GM23248 (cell line): ENCODE measurements around the gene PRKCSH.
"Not testable (repeated sequence)": the region's sequence is repeated elsewhere in the genome, so short reads cannot be mapped to it uniquely, and the experiment has no call there.

Experiments
- EZH2 ChIP-seq: fragments of 200-600 bp; sonication (generic); IDR thresholded peaks from 2 replicates; pipeline ENCODE4 v1.6.1; 2018; ENCODE audit warnings: antibody characterized with exemption, mild to moderate bottlenecking; ENCODE audit not compliant: insufficient read depth, poor library complexity, severe bottlenecking
- EZH2phosphoT487 ChIP-seq: fragments of 200-600 bp; sonication (generic); IDR thresholded peaks from 2 replicates; pipeline ENCODE4 v1.6.1; 2018; ENCODE audit warnings: antibody characterized with exemption, moderate library complexity, mild to moderate bottlenecking, low read depth; ENCODE audit not compliant: insufficient read depth

DNA sequence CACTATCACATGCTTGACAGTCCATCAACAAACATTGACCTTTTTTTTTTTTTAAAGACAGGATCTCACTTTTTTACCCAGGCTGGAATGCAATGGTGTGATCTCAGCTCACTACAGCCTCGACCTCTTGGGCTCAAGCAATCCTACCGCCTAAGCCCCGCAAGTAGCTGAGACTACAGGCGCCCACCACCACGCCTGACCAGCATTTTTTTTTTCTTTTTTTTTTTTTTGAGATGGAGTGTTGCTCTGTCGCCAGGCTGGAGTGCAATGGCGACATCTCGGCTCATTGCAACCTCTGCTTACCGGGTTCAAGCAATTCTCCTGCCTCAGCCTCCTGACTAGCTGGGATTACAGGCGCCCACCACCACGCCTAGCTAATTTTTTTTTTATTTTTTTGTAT lies 23.5 kb downstream of the PRKCSH start:
- not testable (repeated sequence) for TF ChIP-seq EZH2, EZH2phosphoT487
